ENCODE measurements around the gene PCBP2. TPM values are rescaled to one million over a fixed set of nuclear protein-coding genes. Genes with fewer than 3 reads are reported as not detected.
A peak's percentile ranks its signal among the peaks of the same experiment; 100 is the strongest.

The PCBP2 gene
- polyA plus RNA-seq, 6 donors from 2014 or later: 116 to 172 (median 146) TPM

- Mint-ChIP-seq H3K9me3 (no peaks in the 10 kb centered on the region), H3K27me3 (no peaks in the 10 kb centered on the region)
Observed at GRCh38 chr12:53483225-53483978, 31.5 kb downstream of the PCBP2 start.

GRCh38 chr12:53483979-53484377 is 32.1 kb downstream of the PCBP2 start:
- ATAC-seq (ENCODE audit: low read depth in 2 of 2) (peak in 1 of 2 donors; percentile 2), DNase-seq (no peak)
- peak overlapping the region in 4 of 6 donors; percentile 20 to 76 (median 26) for H3K27ac Mint-ChIP-seq
- no peaks in the 10 kb centered on the region for H3K9me3 Mint-ChIP-seq
- H3K4me1 Mint-ChIP-seq: peaks cover 5 to 19% (median 11%) of the 10 kb centered on the region in 3 donors
- peaks cover 4 to 5% of the 10 kb centered on the region in 2 donors for H3K36me3 Mint-ChIP-seq
- H3K4me3 Mint-ChIP-seq: peak overlapping the region in 2 of 8 donors; percentile 15 to 61
- H3K27me3 Mint-ChIP-seq: no peaks in the 10 kb centered on the region

More at GRCh38 chr12:53483225-53483978, 31.5 kb downstream of the PCBP2 start:
- DNase-seq: no peak
- peak in 1 of 2 donors; percentile 40 for ATAC-seq (ENCODE audit: low read depth in 2 of 2)
- Mint-ChIP-seq H3K4me3 (peak overlapping the region in 1 of 8 donors; percentile 61), H3K36me3 (peaks cover 4 to 5% of the 10 kb centered on the region in 2 donors), H3K27ac (peak overlapping the region in 5 of 6 donors; percentile 9 to 83 (median 32)), H3K4me1 (peaks cover 5 to 19% (median 11%) of the 10 kb centered on the region in 3 donors)

GRCh38 chr12:53484686-53485575 is 33.0 kb downstream of the PCBP2 start:
- Mint-ChIP-seq H3K4me1 (peaks cover 8 to 19% (median 11%) of the 10 kb centered on the region in 3 donors), H3K4me3 (no peak overlapping the region), H3K36me3 (peaks cover 4 to 5% of the 10 kb centered on the region in 2 donors), H3K9me3 (no peaks in the 10 kb centered on the region), H3K27ac (peak overlapping the region in 2 of 6 donors; percentile 65 to 66), H3K27me3 (no peaks in the 10 kb centered on the region)
- no peak for DNase-seq
- ATAC-seq (ENCODE audit: low read depth in 2 of 2): no peak

GRCh38 chr12:53485955-53486735 is 34.2 kb downstream of the PCBP2 start:
- H3K4me3 Mint-ChIP-seq: no peak overlapping the region
- no peaks in the 10 kb centered on the region for H3K9me3 Mint-ChIP-seq
- H3K4me1 Mint-ChIP-seq: peaks cover 8 to 19% (median 13%) of the 10 kb centered on the region in 3 donors
- DNase-seq: no peak
- no peak for ATAC-seq (ENCODE audit: low read depth in 2 of 2)
- H3K27me3 Mint-ChIP-seq: no peaks in the 10 kb centered on the region
- H3K27ac Mint-ChIP-seq: peak overlapping the region in 2 of 6 donors; percentile 60 to 61
- peaks cover 4 to 5% of the 10 kb centered on the region in 2 donors for H3K36me3 Mint-ChIP-seq

GRCh38 chr12:53486736-53487487 is 35.0 kb downstream of the PCBP2 start:
- Mint-ChIP-seq H3K36me3 (peaks cover 4% of the 10 kb centered on the region in 2 donors), H3K27ac (peak overlapping the region in 2 of 6 donors; percentile 61 to 66), H3K4me1 (peaks cover 8 to 16% (median 16%) of the 10 kb centered on the region in 3 donors), H3K27me3 (no peaks in the 10 kb centered on the region), H3K4me3 (no peak overlapping the region), H3K9me3 (no peaks in the 10 kb centered on the region)
- ATAC-seq (ENCODE audit: low read depth in 2 of 2) (no peak), DNase-seq (no peak)

GRCh38 chr12:53489242-53489864 is 37.5 kb downstream of the PCBP2 start:
- Mint-ChIP-seq H3K27me3 (no peaks in the 10 kb centered on the region), H3K4me3 (peak overlapping the region in 1 of 8 donors; percentile 18)
- no peak for DNase-seq

GRCh38 chr12:53492188-53492587 is 40.3 kb downstream of the PCBP2 start:
- Mint-ChIP-seq H3K9me3 (no peaks in the 10 kb centered on the region), H3K27me3 (no peaks in the 10 kb centered on the region), H3K4me1 (peaks cover 21 to 27% (median 25%) of the 10 kb centered on the region in 3 donors), H3K27ac (peak overlapping the region; percentile 85 to 97 (median 94)), H3K36me3 (no peaks in the 10 kb centered on the region), H3K4me3 (peak overlapping the region; percentile 86 to 97 (median 94))
- DNase-seq (peak; percentile 21), ATAC-seq (ENCODE audit: low read depth in 2 of 2) (peak; percentile 12 to 19)

More at GRCh38 chr12:53489242-53489864, 37.5 kb downstream of the PCBP2 start:
- Mint-ChIP-seq H3K4me1 (peaks cover 21 to 25% (median 24%) of the 10 kb centered on the region in 3 donors), H3K27ac (peak overlapping the region in 2 of 6 donors; percentile 47 to 53), H3K9me3 (no peaks in the 10 kb centered on the region), H3K36me3 (no peaks in the 10 kb centered on the region)
- no peak for ATAC-seq (ENCODE audit: low read depth in 2 of 2)

GRCh38 chr12:53492830-53493609 is 41.1 kb downstream of the PCBP2 start:
- H3K4me3 Mint-ChIP-seq: peak overlapping the region; percentile 86 to 97 (median 94)
- peak overlapping the region; percentile 95 to 99 (median 97) for H3K27ac Mint-ChIP-seq
- no peaks in the 10 kb centered on the region for H3K9me3 Mint-ChIP-seq
- DNase-seq: peak; percentile 91
- peak; percentile 93 to 95 for ATAC-seq (ENCODE audit: low read depth in 2 of 2)
- peaks cover 21 to 28% (median 27%) of the 10 kb centered on the region in 3 donors for H3K4me1 Mint-ChIP-seq
- no peaks in the 10 kb centered on the region for H3K36me3 Mint-ChIP-seq
- H3K27me3 Mint-ChIP-seq: no peaks in the 10 kb centered on the region

GRCh38 chr12:53493610-53494391 is 41.9 kb downstream of the PCBP2 start:
- Mint-ChIP-seq H3K27ac (peak overlapping the region; percentile 95 to 99 (median 97)), H3K4me1 (peaks cover 27 to 36% (median 33%) of the 10 kb centered on the region in 3 donors), H3K27me3 (no peaks in the 10 kb centered on the region), H3K4me3 (peak overlapping the region; percentile 86 to 97 (median 94)), H3K36me3 (no peaks in the 10 kb centered on the region), H3K9me3 (no peaks in the 10 kb centered on the region)
- DNase-seq (no peak), ATAC-seq (ENCODE audit: low read depth in 2 of 2) (no peak)

GRCh38 chr12:53495903-53496751 is 44.2 kb downstream of the PCBP2 start:
- ATAC-seq (ENCODE audit: low read depth in 2 of 2) (no peak), DNase-seq (no peak)
- H3K4me3 Mint-ChIP-seq: peak overlapping the region in 3 of 8 donors; percentile 20 to 53 (median 37)
- H3K4me1 Mint-ChIP-seq: peaks cover 41 to 48% (median 44%) of the 10 kb centered on the region in 3 donors
- H3K36me3 Mint-ChIP-seq: no peaks in the 10 kb centered on the region
- H3K9me3 Mint-ChIP-seq: no peaks in the 10 kb centered on the region
- no peaks in the 10 kb centered on the region for H3K27me3 Mint-ChIP-seq
- H3K27ac Mint-ChIP-seq: peak overlapping the region in 1 of 6 donors; percentile 41
